WI38 (cell line): ENCODE measurements around the gene UPF3A.
"Not testable (repeated sequence)": the region's sequence is repeated elsewhere in the genome, so short reads cannot be mapped to it uniquely, and the experiment has no call there.

Source experiments
- H3K4me3 ChIP-seq: 2 replicates; pipeline ENCODE4 v1.5.1; 2011; ENCODE audit warnings: low read depth, mild to moderate bottlenecking, control low read depth, low read length
- CTCF ChIP-seq: IDR thresholded peaks from 2 replicates; pipeline ENCODE4 v1.5.1; 2012; ENCODE audit warnings: low read depth, mild to moderate bottlenecking, control low read depth, low read length

UPF3A gene

DNA sequence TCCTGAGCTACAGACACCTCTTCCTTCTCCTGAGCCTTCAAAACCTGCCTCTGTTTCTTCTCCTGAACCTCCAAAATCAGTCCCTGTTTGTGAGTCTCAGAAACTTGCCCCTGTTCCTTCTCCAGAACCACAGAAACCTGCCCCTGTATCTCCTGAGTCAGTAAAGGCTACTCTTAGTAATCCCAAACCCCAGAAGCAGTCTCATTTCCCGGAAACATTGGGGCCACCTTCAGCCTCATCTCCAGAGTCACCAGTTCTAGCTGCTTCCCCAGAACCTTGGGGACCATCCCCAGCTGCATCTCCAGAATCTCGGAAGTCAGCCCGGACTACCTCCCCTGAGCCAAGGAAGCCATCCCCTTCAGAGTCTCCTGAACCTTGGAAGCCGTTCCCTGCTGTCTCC is 42.9 kb downstream of the UPF3A start:
- no peak for TF ChIP-seq CTCF
- H3K4me3 ChIP-seq: no peak overlapping the region

- no peak for TF ChIP-seq CTCF
- no peak overlapping the region for H3K4me3 ChIP-seq
These were observed 44.3 kb downstream of the UPF3A start for GRCh38 chr13:114325729-114326128.

DNA sequence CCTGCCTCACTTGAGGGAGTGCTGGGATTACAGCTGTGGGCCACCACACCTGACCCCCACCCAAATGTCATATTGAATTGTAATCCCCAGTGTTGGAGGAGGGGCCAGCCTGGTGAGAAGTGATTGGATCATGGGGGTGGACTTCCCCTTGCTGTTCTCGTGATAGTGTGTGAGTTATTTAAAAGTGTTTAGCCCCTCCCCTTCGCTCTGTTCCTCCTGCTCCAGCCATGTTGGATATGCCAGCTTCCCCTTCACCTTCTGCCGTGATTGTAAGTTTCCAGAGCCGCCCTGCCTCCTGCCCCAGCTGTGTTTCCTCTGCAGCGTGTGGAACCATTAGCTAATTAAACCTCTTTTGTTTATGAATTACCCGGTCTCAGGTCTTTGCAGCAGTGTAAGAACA is 46.6 kb downstream of the UPF3A start:
- TF ChIP-seq CTCF: no peak
- H3K4me3 ChIP-seq: no peak overlapping the region

DNA sequence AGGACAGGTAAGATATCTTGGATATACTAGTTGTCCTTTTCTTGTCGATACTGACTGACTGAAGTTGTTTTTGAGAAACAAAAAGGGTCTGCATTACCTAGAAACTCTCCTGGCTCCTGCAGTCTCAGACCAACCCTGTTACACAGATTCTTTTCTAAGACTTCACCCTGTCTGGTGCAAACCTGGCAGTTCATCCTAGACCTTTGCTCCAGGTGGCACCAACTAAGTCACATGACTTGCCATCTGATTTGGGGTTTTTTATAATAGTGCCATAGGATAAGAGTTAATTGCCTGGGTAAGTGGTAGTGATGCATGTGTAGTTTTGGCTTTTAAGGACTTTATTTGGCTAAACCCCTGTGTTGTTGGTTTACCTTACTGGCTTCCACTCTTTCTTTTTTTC is 47.2 kb downstream of the UPF3A start:
- no peak overlapping the region for H3K4me3 ChIP-seq

GRCh38 chr13:114330086-114330485 is 48.7 kb downstream of the UPF3A start:
- TF ChIP-seq CTCF: no peak

More for the DNA sequence above, 47.2 kb downstream of the UPF3A start:
- no peak for TF ChIP-seq CTCF

DNA sequence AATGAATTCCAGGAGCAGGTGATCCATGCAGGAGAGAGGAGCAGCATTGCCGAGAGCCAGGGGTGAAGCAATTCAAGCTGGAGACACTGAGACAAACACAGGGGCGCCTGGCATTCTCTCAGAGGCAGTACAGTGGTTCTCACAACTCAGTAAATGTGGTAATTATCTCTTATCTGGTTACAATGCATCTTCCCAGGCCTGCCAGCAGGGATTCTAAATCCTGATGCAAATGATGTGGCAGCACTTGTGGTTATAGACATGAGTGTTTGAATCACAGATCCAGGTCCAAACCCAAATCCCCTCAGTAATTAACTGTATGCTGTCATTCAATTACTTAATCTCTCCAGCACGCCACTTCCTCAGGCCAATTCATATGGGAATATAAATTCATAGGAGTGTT is 52.5 kb downstream of the UPF3A start:
- H3K4me3 ChIP-seq: not testable (repeated sequence)

More at GRCh38 chr13:114330086-114330485, 48.7 kb downstream of the UPF3A start:
- H3K4me3 ChIP-seq: no peak overlapping the region

- no peak overlapping the region for H3K4me3 ChIP-seq
- no peak for TF ChIP-seq CTCF
These were observed 53.1 kb downstream of the UPF3A start for GRCh38 chr13:114334305-114335053.

- not testable (repeated sequence) for H3K4me3 ChIP-seq
These were observed 55.1 kb downstream of the UPF3A start for GRCh38 chr13:114336457-114336856.
